Mucosa of stomach (tissue), 1 donor: Measurements from ENCODE around the gene RPL29.

Source experiments
- H3K27me3 ChIP-seq: one replicate; pipeline ENCODE4 v1.7.0; 2013; ENCODE audit warnings: mild to moderate bottlenecking, low read length; ENCODE audit not compliant: control insufficient read depth, insufficient read depth
- H3K36me3 ChIP-seq: one replicate; pipeline ENCODE4 v1.7.0; 2013; ENCODE audit warnings: low read length; ENCODE audit not compliant: control insufficient read depth, insufficient read depth
- H3K4me1 ChIP-seq: one replicate; pipeline ENCODE4 v1.7.0; 2013; ENCODE audit warnings: mild to moderate bottlenecking, low read length; ENCODE audit not compliant: control insufficient read depth, insufficient read depth
- H3K4me3 ChIP-seq: one replicate; pipeline ENCODE4 v1.7.0; 2013; ENCODE audit warnings: low read length
- H3K9ac ChIP-seq: one replicate; pipeline ENCODE4 v1.7.0; 2013; ENCODE audit warnings: mild to moderate bottlenecking, low read length, moderate library complexity
- H3K9me3 ChIP-seq: one replicate; pipeline ENCODE4 v1.7.0; 2013; ENCODE audit warnings: mild to moderate bottlenecking, low read length, moderate library complexity; ENCODE audit not compliant: control insufficient read depth
- donor health status: Pancreatic carcinoma.

The RPL29 gene

DNA sequence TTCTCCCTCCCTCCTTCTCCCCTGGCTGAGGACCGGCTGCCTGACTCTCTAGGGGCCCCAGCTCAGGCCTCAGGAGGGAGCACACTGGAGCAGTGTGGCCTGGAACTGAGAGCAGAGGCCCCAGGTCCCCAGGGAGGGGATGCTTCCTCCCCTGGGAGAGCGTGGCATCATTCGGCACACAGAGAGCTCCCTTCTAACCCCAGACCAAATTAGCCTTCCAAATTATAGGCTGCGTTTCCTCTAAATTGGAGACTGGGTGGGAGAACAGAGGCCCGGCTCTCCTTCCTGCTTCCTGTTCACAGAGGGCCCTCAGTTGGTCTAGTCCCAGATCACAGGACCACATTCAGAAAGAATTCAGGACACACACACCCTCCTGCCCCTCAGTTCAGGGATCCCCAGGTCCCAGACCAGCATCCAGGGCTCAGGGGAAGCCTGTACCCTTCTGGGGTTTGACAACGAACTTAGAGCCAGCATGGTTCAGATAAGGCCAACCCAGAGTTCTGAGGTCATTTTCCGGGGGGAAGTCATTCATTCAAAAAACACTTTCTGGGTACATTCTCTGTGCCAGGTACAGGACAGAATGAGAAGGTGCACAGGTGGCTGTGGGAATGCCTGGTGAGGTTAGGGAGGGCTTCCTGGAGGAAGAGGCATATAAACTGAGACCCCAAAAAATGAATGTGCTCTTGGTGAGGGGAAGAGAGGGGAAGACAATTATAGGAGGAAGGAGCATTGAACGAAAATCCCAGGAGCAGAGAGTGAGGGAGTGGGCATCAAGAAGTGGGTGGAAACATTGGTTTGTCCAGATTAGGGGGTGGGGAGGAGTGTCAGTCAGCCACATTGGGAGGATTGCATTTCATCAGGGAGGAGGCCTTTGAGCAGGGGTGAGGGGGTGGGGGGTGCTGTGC is 28.4 kb upstream of the RPL29 start:
- no peak overlapping the region for H3K9ac ChIP-seq
- no peak overlapping the region for H3K4me3 ChIP-seq
- no peaks in the 10 kb centered on the region for H3K36me3 ChIP-seq
- H3K4me1 ChIP-seq, result no peaks in the 10 kb centered on the region
- no peaks in the 10 kb centered on the region for H3K9me3 ChIP-seq
- H3K27me3 ChIP-seq, result no peaks in the 10 kb centered on the region

DNA sequence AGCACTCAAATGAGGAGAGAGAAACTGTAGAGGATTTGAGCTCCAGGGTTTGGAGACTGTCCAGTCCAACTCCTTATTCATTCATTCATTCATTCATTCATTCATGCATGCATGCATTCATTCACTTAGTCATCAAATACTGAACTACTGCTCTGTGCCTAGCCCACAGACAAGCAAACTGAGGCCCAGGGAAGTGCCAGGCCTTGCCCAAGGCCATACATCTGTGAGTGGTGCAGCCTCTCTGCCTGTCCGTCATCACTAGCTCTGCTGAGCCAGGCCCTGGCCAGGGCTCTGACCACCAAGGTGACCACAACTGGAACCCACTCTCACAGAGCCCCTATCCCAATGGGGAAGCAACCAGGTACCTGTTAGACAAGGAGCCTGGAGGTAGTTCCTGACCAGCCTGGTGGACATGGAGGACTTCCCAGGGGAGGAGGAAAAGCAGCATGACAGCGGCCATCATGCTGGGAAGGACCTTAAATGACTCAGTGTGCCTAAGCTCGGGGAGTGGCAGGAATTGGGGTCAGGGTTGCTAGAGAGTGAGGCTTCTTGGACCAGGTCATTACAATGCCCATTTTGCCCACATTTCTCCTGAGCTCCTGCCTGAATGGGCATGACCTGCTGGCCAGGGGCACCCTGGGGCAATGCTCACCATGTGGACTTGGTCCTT is 27.5 kb upstream of the RPL29 start:
- no peaks in the 10 kb centered on the region for H3K9me3 ChIP-seq
- H3K4me3 ChIP-seq, result no peak overlapping the region
- H3K27me3 ChIP-seq, result no peaks in the 10 kb centered on the region
- no peaks in the 10 kb centered on the region for H3K36me3 ChIP-seq
- H3K9ac ChIP-seq, result no peak overlapping the region
- no peaks in the 10 kb centered on the region for H3K4me1 ChIP-seq

DNA sequence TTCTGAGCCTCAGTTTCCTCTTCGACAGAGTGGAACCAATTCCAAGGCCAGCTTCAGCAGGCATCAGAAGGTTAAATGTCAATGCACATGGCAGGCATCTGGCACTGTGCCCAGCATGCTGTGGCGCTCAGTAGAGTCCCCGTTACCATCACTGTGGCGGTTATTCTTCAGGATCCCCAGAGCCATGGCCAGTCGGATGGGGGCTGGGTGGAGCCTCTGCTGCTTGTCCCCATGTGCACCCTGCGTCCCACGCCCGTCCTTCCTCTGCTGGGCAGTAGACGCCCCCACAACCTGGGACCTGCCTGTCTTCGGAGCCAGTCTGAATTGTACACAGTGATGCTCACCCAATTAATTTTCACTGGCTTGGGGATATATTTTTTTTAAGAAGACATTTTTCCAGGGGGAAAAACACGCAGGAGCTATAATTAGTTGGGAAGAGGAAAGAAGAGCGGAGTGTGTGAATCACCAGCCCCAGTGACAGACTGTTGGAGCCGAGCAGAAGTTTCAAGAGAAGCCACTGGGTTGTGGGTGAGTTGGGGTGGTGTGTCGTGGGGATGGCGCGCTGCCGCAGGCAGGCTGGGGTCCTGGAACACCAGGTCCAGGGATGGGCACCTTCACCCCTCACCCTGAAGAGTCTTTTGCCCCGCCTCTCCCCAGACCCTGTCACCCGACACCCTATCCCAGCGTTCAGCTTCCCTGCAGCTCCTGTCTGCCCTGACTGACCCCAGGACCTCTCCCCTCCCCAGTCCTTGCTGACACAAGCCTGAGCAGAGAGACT is 26.8 kb upstream of the RPL29 start:
- Histone ChIP-seq H3K4me1 (no peaks in the 10 kb centered on the region), H3K9me3 (no peaks in the 10 kb centered on the region), H3K36me3 (no peaks in the 10 kb centered on the region), H3K27me3 (no peaks in the 10 kb centered on the region), H3K4me3 (no peak overlapping the region), H3K9ac (no peak overlapping the region)

DNA sequence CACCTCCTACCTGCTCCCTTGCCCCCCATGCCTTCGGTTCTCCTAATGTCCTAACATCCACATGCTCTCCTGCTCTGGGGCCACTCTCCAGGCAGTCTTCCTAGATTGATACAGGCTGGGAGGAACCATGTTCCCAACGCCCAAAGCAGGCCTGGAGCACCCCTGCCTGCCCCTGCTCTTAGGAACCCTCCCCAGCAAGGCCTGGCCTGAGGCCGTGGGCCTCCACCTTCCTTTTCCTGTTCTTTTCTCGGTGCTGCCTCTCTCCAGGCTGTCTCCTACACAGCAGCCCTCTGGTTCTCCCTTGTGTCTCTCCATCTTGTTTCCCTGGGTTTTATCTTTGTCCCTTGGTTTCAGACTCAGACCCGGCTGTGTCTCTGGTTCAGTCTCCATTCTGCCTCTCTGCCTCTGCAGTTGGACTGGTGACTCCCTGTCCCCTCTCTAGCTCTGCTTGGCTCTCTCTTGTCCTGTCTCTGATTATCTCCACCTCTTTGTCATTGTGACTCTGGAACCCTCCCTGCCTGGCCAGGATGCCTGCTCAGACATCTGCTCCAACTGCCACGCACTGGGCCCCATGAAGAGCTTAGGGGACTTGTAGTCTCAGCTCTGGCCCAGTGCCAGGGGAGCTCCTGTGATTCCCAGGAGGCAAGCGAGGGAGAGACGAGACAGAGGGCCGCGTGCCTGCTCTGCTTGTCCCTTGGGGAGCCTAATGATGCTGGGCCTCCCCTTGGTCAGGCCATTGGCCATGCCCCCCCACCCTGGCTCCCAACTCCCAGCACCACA is 26.0 kb upstream of the RPL29 start:
- H3K9ac ChIP-seq, result no peak overlapping the region

DNA sequence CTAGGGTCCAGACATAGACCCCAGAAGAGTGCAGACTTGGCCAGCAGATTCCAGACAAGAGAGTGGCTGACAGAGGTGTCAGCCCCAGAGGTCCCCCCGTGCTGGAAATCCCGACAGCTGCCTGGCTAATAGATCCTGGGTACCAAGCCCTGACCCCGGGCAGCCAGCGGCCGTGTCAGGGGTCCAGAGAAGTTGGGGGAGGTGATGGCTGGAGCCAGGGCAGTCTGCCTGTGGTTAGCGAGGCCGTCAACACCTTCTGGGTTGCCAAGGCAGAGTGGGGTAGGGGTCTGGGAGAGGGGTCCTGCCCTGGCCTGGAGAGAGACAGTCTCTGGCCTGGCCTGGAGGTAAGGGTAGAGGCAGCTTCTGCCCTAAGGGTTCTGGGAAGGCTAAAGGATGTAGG is 25.1 kb upstream of the RPL29 start:
- Histone ChIP-seq H3K9ac (no peak overlapping the region), H3K4me3 (no peak overlapping the region), H3K27me3 (no peaks in the 10 kb centered on the region), H3K36me3 (no peaks in the 10 kb centered on the region), H3K4me1 (no peaks in the 10 kb centered on the region), H3K9me3 (no peaks in the 10 kb centered on the region)

More for the DNA sequence above, 26.0 kb upstream of the RPL29 start:
- Histone ChIP-seq H3K9me3 (no peaks in the 10 kb centered on the region), H3K4me1 (no peaks in the 10 kb centered on the region), H3K27me3 (no peaks in the 10 kb centered on the region), H3K4me3 (no peak overlapping the region), H3K36me3 (no peaks in the 10 kb centered on the region)

DNA sequence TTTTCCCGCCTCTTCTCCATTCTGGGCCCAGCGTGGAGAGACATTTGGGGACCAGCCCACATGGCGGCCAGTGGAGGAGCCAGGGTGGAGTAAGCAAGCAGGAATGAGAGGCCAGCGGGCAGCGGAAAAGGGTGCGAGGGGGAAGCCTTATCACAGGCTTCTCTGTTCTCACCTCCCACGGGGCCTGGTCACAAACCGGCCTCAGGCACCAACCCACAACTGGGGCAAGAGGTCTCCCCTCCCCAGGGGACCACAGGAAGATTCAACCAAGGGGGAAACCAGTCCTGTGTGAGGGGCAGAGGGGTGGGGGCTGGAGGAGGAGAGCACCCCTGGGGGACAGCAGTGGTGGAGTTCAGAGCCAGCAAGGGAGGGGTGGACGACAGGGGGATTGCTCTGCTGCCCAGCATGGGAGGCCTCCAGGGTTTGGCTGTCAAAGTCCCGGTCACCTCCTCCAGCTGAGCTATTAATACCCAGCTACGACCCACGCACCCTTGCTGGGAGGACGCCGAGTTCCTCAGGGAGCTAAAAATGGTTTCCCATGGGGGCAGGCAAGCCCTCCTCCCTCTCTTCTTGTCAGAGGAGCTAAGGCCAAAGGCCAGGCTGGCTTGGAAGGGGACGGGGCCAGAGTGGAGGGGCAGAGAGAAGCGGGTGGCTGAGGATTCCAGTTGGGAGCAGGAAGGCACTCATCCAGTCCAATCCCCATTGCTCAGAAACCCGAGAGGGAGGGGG is 23.8 kb upstream of the RPL29 start:
- H3K36me3 ChIP-seq, result no peaks in the 10 kb centered on the region
- no peaks in the 10 kb centered on the region for H3K9me3 ChIP-seq
- H3K4me1 ChIP-seq, result no peaks in the 10 kb centered on the region
- H3K27me3 ChIP-seq, result no peaks in the 10 kb centered on the region
- H3K9ac ChIP-seq, result no peak overlapping the region
- no peak overlapping the region for H3K4me3 ChIP-seq

DNA sequence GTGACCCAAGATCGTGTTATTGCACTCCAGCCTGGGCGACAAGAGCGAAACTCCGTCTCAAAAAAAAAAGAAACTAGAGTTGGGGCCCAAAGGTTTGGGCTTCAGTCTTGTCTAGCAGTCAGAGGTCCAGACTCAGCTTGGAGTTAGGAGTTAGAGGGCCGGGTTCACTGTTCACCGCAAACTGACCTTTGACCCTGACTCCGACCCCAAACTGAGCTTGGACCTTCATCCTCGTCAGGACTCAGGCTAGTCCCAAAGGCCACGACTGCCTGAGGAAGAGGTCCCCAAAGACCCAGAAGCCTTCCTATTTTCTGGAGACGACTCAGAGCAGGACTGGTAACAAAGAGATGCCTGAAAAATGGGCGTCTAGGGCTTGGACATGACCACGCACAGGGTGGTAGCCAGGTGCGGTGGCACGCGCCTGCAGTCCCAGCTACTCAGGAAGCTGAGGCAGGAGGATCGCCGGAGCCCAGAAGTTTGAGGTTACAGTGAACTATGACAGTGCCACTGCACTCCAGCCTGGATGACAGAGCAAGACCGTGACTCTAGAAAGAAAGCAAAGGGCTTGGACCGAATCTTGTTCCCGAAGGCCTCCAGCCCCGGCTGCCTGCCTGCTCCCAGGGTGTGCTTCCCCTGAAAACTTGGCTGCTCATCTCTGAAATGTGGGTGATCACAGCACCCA is 22.8 kb upstream of the RPL29 start:
- Histone ChIP-seq H3K9ac (no peak overlapping the region), H3K4me1 (no peaks in the 10 kb centered on the region), H3K27me3 (no peaks in the 10 kb centered on the region), H3K36me3 (no peaks in the 10 kb centered on the region), H3K4me3 (no peak overlapping the region), H3K9me3 (no peaks in the 10 kb centered on the region)

DNA sequence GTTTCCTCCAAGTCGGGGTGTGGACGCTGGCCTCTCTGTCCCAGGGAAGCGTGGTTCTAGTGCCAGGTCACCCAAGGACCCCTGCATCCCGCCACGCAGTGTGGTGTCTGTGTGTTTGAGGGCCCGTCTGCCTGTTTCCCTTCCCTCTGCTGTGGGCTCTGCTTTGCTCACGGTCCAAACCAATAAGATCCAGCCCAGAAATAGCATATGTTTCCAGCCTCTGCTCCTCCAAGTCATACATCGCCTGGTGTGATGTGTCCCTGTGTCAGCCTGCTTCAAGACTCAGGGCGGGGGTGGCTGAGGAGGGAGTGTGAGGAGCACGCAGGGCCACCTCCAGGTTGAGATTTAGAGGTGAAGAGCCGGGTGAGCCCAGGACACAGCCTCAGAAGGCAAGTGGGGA is 21.9 kb upstream of the RPL29 start:
- Histone ChIP-seq H3K27me3 (no peaks in the 10 kb centered on the region), H3K4me1 (no peaks in the 10 kb centered on the region), H3K9ac (no peak overlapping the region), H3K36me3 (no peaks in the 10 kb centered on the region), H3K4me3 (no peak overlapping the region), H3K9me3 (no peaks in the 10 kb centered on the region)

DNA sequence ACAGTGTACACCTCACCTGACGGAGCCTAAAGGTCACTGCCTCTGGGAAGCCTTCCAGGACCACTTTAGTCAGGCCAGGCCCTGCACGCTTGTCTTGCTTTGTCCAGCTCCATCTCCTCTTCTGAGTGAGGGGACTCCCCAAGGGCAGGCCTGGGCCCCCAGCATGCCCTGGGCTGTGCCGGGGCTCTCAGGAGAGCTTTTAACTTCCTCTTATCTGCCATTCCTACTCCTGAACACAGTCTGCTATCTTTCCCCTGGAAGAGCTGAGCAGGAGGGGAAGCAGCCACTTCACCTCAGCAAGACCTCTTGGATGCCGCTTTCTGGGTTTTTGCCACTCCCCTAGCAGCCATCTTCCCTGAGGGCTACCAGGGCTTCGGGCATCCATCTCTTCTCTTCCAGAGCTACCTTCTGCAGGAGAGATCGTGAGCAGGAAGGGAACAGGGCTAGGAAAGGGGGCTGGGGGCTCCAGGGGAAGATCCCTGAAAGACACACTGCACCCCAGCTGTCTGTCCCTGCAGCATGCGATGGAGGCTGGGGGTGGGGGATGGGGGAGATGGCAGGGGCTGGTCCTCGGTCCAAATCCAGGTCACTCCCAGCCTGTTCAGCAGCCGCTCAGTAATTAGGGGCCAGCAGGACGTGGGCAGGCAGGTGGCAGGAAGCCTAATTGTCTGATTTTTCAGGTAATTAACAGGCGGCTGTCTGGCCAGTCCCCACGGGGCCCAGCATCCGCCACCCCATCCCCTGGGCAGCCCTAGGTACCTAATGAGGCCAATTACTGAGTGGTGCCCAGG is 19.9 kb upstream of the RPL29 start:
- Histone ChIP-seq H3K36me3 (no peaks in the 10 kb centered on the region), H3K4me1 (no peaks in the 10 kb centered on the region), H3K27me3 (no peaks in the 10 kb centered on the region), H3K9me3 (no peaks in the 10 kb centered on the region), H3K9ac (no peak overlapping the region), H3K4me3 (no peak overlapping the region)

DNA sequence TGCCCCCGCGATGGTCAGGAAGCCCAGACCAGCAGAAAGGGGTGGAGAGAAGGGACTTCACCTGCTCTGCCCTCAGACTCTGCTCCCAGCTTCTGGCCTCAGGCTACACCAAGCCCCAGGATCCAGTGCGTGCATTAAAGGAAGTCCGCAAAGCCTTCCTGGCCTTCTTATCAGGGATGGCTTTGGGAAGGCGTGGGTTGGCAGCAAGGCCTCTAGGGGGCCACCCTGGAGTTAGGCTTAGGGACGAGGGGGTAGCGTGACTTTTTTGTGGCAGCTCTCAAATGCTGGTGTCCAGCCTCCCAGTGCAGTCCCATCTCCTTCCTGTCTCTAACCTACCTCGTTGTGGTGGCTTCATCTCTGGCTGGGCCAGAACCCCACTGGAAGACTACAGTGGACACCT is 18.9 kb upstream of the RPL29 start:
- no peak overlapping the region for H3K9ac ChIP-seq
- H3K4me3 ChIP-seq, result no peak overlapping the region
- H3K9me3 ChIP-seq, result no peaks in the 10 kb centered on the region
- no peaks in the 10 kb centered on the region for H3K36me3 ChIP-seq
- no peaks in the 10 kb centered on the region for H3K27me3 ChIP-seq
- H3K4me1 ChIP-seq, result no peaks in the 10 kb centered on the region
